H9 (cell line): ENCODE measurements around the gene JAKMIP1. TPM values are rescaled to one million over a fixed set of nuclear protein-coding genes. Genes with fewer than 3 reads are reported as not detected.

ENCODE experiments used
- DNase-seq: peaks from one replicate; pipeline ENCODE4 v3.0.0-alpha.2; 2017
- H2AFZ ChIP-seq: one replicate; pipeline ENCODE4 v1.6.1; 2013; ENCODE audit warnings: mild to moderate bottlenecking, low read length, control low read depth, moderate library complexity
- H2AK5ac ChIP-seq: 2 replicates; pipeline ENCODE4 v1.6.1; 2013; ENCODE audit warnings: low read length, control low read depth, mixed read lengths; ENCODE audit not compliant: insufficient read length
- H2BK120ac ChIP-seq: one replicate; pipeline ENCODE4 v1.6.1; 2013; ENCODE audit warnings: low read depth, mild to moderate bottlenecking, low read length, control low read depth, inconsistent platforms; ENCODE audit not compliant: poor library complexity, severe bottlenecking
- H2BK12ac ChIP-seq: 2 replicates; pipeline ENCODE4 v1.6.1; 2013; ENCODE audit warnings: low read length, control low read depth, mixed read lengths, low read depth; ENCODE audit not compliant: insufficient read length
- H2BK15ac ChIP-seq: 2 replicates; pipeline ENCODE4 v1.6.1; 2013; ENCODE audit warnings: low read depth, low read length, control low read depth
- H2BK20ac ChIP-seq: one replicate; pipeline ENCODE4 v1.6.1; 2013; ENCODE audit warnings: low read depth, mild to moderate bottlenecking, low read length, control low read depth, inconsistent platforms; ENCODE audit not compliant: poor library complexity, severe bottlenecking
- H2BK5ac ChIP-seq: 2 replicates; pipeline ENCODE4 v1.6.1; 2013; ENCODE audit warnings: low read length, control low read depth, mixed read lengths; ENCODE audit not compliant: insufficient read length
- H3K14ac ChIP-seq: 2 replicates; pipeline ENCODE4 v1.6.1; 2013; ENCODE audit warnings: low read length, control low read depth; ENCODE audit not compliant: insufficient read depth
- H3K18ac ChIP-seq: 2 replicates; pipeline ENCODE4 v1.6.1; 2013; ENCODE audit warnings: low read depth, mild to moderate bottlenecking, mixed read lengths, low read length, control low read depth; ENCODE audit not compliant: insufficient read length
- H3K23ac ChIP-seq: 2 replicates; pipeline ENCODE4 v1.6.1; 2013; ENCODE audit warnings: low read length, control low read depth, mixed read lengths, low read depth; ENCODE audit not compliant: insufficient read length
- H3K23me2 ChIP-seq: 2 replicates; pipeline ENCODE4 v1.6.1; 2013; ENCODE audit warnings: low read depth, mild to moderate bottlenecking, mixed read lengths, low read length, control low read depth; ENCODE audit not compliant: insufficient read length, poor library complexity, severe bottlenecking
- H3K27ac ChIP-seq: 2 replicates; pipeline ENCODE4 v1.5.1; 2013; ENCODE audit warnings: low read length, control low read depth, mixed read lengths, low read depth; ENCODE audit not compliant: insufficient read length
- H3K27me3 ChIP-seq: 2 replicates; pipeline ENCODE4 v1.6.1; 2013; ENCODE audit warnings: low read length, control low read depth, inconsistent platforms; ENCODE audit not compliant: insufficient read depth
- H3K4ac ChIP-seq: 2 replicates; pipeline ENCODE4 v1.6.1; 2013; ENCODE audit warnings: low read depth, mild to moderate bottlenecking, control low read depth, inconsistent platforms, low read length, moderate library complexity
- H3K4me1 ChIP-seq: 2 replicates; pipeline ENCODE4 v1.6.1; 2013; ENCODE audit warnings: low read length, control low read depth, inconsistent platforms; ENCODE audit not compliant: insufficient read depth
- H3K4me2 ChIP-seq: 2 replicates; pipeline ENCODE4 v1.6.1; 2013; ENCODE audit warnings: low read length, control low read depth, mixed read lengths; ENCODE audit not compliant: insufficient read length, insufficient read depth
- H3K56ac ChIP-seq: 2 replicates; pipeline ENCODE4 v1.6.1; 2013; ENCODE audit warnings: low read depth, mild to moderate bottlenecking, mixed read lengths, low read length, control low read depth; ENCODE audit not compliant: insufficient read length
- H3K79me1 ChIP-seq: 2 replicates; pipeline ENCODE4 v1.6.1; 2013; ENCODE audit warnings: low read depth, mild to moderate bottlenecking, moderate library complexity, low read length, control low read depth, inconsistent platforms; ENCODE audit not compliant: insufficient read depth, poor library complexity, severe bottlenecking
- H3K79me2 ChIP-seq: 2 replicates; pipeline ENCODE4 v1.6.1; 2013; ENCODE audit warnings: low read length, control low read depth, inconsistent platforms; ENCODE audit not compliant: insufficient read depth
- H3K9ac ChIP-seq: 2 replicates; pipeline ENCODE4 v1.6.1; 2013; ENCODE audit warnings: low read length, control low read depth, mixed read lengths; ENCODE audit not compliant: insufficient read length; ENCODE audit errors: extremely low read depth
- H3K9me3 ChIP-seq: one replicate; pipeline ENCODE4 v1.6.1; 2013; ENCODE audit warnings: low read depth, low read length, inconsistent platforms; ENCODE audit not compliant: control insufficient read depth
- H3T11ph ChIP-seq: one replicate; pipeline ENCODE4 v1.6.1; 2013; ENCODE audit warnings: mild to moderate bottlenecking, low read length, control low read depth, inconsistent platforms
- H4K20me1 ChIP-seq: one replicate; pipeline ENCODE4 v1.6.1; 2013; ENCODE audit not compliant: control insufficient read depth, insufficient read length, insufficient read depth
- H4K5ac ChIP-seq: 2 replicates; pipeline ENCODE4 v1.6.1; 2013; ENCODE audit warnings: low read depth, mild to moderate bottlenecking, mixed read lengths, low read length, control low read depth; ENCODE audit not compliant: insufficient read length
- H4K8ac ChIP-seq: replicated peaks from 2 replicates; pipeline ENCODE4 v1.6.1; 2013; ENCODE audit warnings: low read length, control low read depth, mixed read lengths, low read depth; ENCODE audit not compliant: insufficient read length
- H4K91ac ChIP-seq: 2 replicates; pipeline ENCODE4 v1.6.1; 2013; ENCODE audit warnings: low read depth, mild to moderate bottlenecking, moderate library complexity, mixed read lengths, low read length, control low read depth; ENCODE audit not compliant: insufficient read length
- H3K27ac Mint-ChIP-seq, 3 experiments: 2 replicates in 2 of 3; 3 replicates in 1 of 3; pipeline ENCODE4 v1.8.0; 2020 to 2021; ENCODE audit warnings: mixed read lengths in 3 of 3, mild to moderate bottlenecking in 1 of 3, moderate library complexity in 1 of 3
- H3K27me3 Mint-ChIP-seq: 2 replicates; pipeline ENCODE4 v1.8.0; 2021; ENCODE audit warnings: low read depth, mild to moderate bottlenecking, moderate library complexity, mixed read lengths
- H3K36me3 Mint-ChIP-seq, 3 experiments: 2 replicates in 2 of 3; 3 replicates in 1 of 3; pipeline ENCODE4 v1.8.0; 2020 to 2021; ENCODE audit warnings: low read depth in 3 of 3, mixed read lengths in 3 of 3; ENCODE audit not compliant: insufficient read depth in 1 of 3
- H3K4me1 Mint-ChIP-seq, 2 experiments: 2 replicates each; pipeline ENCODE4 v1.8.0; 2020; ENCODE audit warnings: mixed read lengths in 2 of 2
- H3K4me3 Mint-ChIP-seq, 2 experiments: 2 replicates in 1 of 2; 3 replicates in 1 of 2; pipeline ENCODE4 v1.8.0; 2020 to 2021; ENCODE audit warnings: mild to moderate bottlenecking in 2 of 2, mixed read lengths in 2 of 2, moderate library complexity in 1 of 2
- H3K9me3 Mint-ChIP-seq, 2 experiments: 2 replicates in 1 of 2; 3 replicates in 1 of 2; pipeline ENCODE4 v1.8.0; 2020; ENCODE audit warnings: mild to moderate bottlenecking in 2 of 2, mixed read lengths in 2 of 2, moderate library complexity in 1 of 2
- WGBS: extraction: QIAGEN DNeasy Blood & Tissue Kit; methylation state at CpG from one replicate; pipeline ENCODE4 v1.1.7; 2013; ENCODE audit warnings: missing lambda C conversion rate, low lambda C conversion rate, mixed read lengths; ENCODE audit not compliant: insufficient read length; ENCODE audit errors: extremely low coverage; 5-methylcytosine and 5-hydroxymethylcytosine counted together
- total RNA-seq: library from RNA; stranded (reverse); gene quantifications from 2 replicates; pipeline ENCODE4 v1.2.1, GENCODE V29; 2021
- TF ChIP-seq, protein P1 (sequence below): fragments of 200-600 bp; sonication (generic); conservative IDR thresholded peaks from 3 replicates; pipeline ENCODE4 v1.8.0; 2021; ENCODE audit warnings: antibody characterized with exemption, mild to moderate bottlenecking

Gene JAKMIP1
- total RNA-seq, 1 experiment from 2014 or later, result 1.5 TPM

- Histone ChIP-seq H3K4ac (no peak overlapping the region), H3K27me3 (no peaks in the 10 kb centered on the region; the same call in 1 of the 2 replicates), H3K14ac (no peak overlapping the region), H3K23me2 (peaks cover 7% of the 10 kb centered on the region), H3K79me2 (no peaks in the 10 kb centered on the region), H2BK20ac (no peak overlapping the region), H2AFZ (no peak overlapping the region), H3K9ac (no peak overlapping the region), H4K8ac (no peak overlapping the region), H3T11ph (no peak overlapping the region), H3K9me3 (no peaks in the 10 kb centered on the region), H4K91ac (no peak overlapping the region), H3K18ac (no peak overlapping the region), H2BK5ac (no peak overlapping the region), H4K20me1 (no peaks in the 10 kb centered on the region), H3K79me1 (no peaks in the 10 kb centered on the region), H2BK120ac (no peak overlapping the region), H3K4me2 (no peak overlapping the region), H3K56ac (no peak overlapping the region), H2AK5ac (no peak overlapping the region), H3K4me1 (peaks cover 8% of the 10 kb centered on the region; the same call in 1 of the 2 replicates), H3K27ac (no peak overlapping the region), H2BK15ac (no peak overlapping the region), H2BK12ac (no peak overlapping the region), H4K5ac (no peak overlapping the region), H3K23ac (no peak overlapping the region)
- peaks cover 0 to 8% (median 0%) of the 10 kb centered on the region in 3 experiments; a peak in 4 of 7 replicates for H3K36me3 Mint-ChIP-seq
- no peak for DNase-seq
- H3K9me3 Mint-ChIP-seq, result peaks cover 6 to 8% of the 10 kb centered on the region in 2 experiments; a peak in 4 of 5 replicates
- peaks cover 40% of the 10 kb centered on the region for H3K27me3 Mint-ChIP-seq
- H3K4me3 Mint-ChIP-seq, result no peak overlapping the region
- no CpG with 5 or more reads among the region's 11 CpGs for WGBS
- peaks cover 44 to 47% of the 10 kb centered on the region in 2 experiments for H3K4me1 Mint-ChIP-seq
- TF ChIP-seq, protein P1, sequence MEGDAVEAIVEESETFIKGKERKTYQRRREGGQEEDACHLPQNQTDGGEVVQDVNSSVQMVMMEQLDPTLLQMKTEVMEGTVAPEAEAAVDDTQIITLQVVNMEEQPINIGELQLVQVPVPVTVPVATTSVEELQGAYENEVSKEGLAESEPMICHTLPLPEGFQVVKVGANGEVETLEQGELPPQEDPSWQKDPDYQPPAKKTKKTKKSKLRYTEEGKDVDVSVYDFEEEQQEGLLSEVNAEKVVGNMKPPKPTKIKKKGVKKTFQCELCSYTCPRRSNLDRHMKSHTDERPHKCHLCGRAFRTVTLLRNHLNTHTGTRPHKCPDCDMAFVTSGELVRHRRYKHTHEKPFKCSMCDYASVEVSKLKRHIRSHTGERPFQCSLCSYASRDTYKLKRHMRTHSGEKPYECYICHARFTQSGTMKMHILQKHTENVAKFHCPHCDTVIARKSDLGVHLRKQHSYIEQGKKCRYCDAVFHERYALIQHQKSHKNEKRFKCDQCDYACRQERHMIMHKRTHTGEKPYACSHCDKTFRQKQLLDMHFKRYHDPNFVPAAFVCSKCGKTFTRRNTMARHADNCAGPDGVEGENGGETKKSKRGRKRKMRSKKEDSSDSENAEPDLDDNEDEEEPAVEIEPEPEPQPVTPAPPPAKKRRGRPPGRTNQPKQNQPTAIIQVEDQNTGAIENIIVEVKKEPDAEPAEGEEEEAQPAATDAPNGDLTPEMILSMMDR, result no peak
- H3K27ac Mint-ChIP-seq, result no peak overlapping the region
Measured at GRCh38 chr4:6196871-6197270, 3.5 kb downstream of the JAKMIP1 start.
